ENCODE data around the gene PIK3CD. TPM values are rescaled to one million over a fixed set of nuclear protein-coding genes. Genes with fewer than 3 reads are reported as not detected.

Gene PIK3CD
- total and polyA plus RNA-seq, 2 of the 8 experiments (the other 6 are each of a cell fraction or from before 2014, with no cell fraction given) = 20.6 to 24.1 TPM

- no peak for TF ChIP-seq EZH2 (IDR thresholded peaks at IDR 0.05; ENCODE audit: low read depth, low read length, severe bottlenecking)
- no peak for TF ChIP-seq FOSL1 (IDR thresholded peaks at IDR 0.05; ENCODE audit: insufficient read depth, low read depth, low read length)
- TF ChIP-seq CHD2 (IDR thresholded peaks at IDR 0.05; ENCODE audit: low read length) = no peak
- no peak for TF ChIP-seq ZNF274 (IDR thresholded peaks at IDR 0.05; ENCODE audit: borderline replicate concordance, extremely low read depth, low read length)
- TF ChIP-seq JUN (IDR thresholded peaks at IDR 0.05; ENCODE audit: low read depth, low read length) = no peak
- no peak for TF ChIP-seq KDM5A (IDR thresholded peaks at IDR 0.05; ENCODE audit: low read length)
- no peak for TF ChIP-seq CBX5 (IDR thresholded peaks at IDR 0.05; ENCODE audit: low read depth, low read length)
- TF ChIP-seq HDAC2 (IDR thresholded peaks at IDR 0.05; ENCODE audit: borderline replicate concordance in 1 of 2, low read depth in 2 of 2, low read length in 2 of 2) = 0 out of 4 replicates have a peak, but pooled peaks of 1 of the 2 experiments have one; percentile 54
- TF ChIP-seq RXRA (IDR thresholded peaks at IDR 0.05; ENCODE audit: insufficient read depth, low read depth, low read length) = no peak
- no peak for TF ChIP-seq GTF2F1 (IDR thresholded peaks at IDR 0.05; ENCODE audit: borderline replicate concordance, low read depth, low read length)
Observed at GRCh38 chr1:9760824-9761223, 109.3 kb downstream of the PIK3CD start (continued).

Measured in H1 (cell line).